ENCODE results near the gene SEMG2. TPM values are rescaled to one million over a fixed set of nuclear protein-coding genes. Genes with fewer than 3 reads are reported as not detected.

Gene SEMG2
- total RNA-seq, 4 donors from 2014 or later: not detected

GRCh38 chr20:45181639-45182038, 39.5 kb upstream of the SEMG2 start:
- no peaks in the 10 kb centered on the region for H3K36me3 ChIP-seq
- no peak for DNase-seq (ENCODE audit: low spot score in 2 of 2)
- H3K4me1 ChIP-seq: no peaks in the 10 kb centered on the region
- 47 to 54% methylated on average over 2 of the region's 2 CpGs for WGBS, 2 donors
- H3K27ac ChIP-seq: no peak overlapping the region
- no peaks in the 10 kb centered on the region for H3K9me3 ChIP-seq
- no peak for TF ChIP-seq EP300 (IDR thresholded peaks at IDR 0.05)
- TF ChIP-seq POLR2A (IDR thresholded peaks at IDR 0.05): no peak
- no peak for TF ChIP-seq CTCF (IDR thresholded peaks at IDR 0.05)
- H3K27me3 ChIP-seq: no peaks in the 10 kb centered on the region
- H3K4me3 ChIP-seq: no peak overlapping the region

GRCh38 chr20:45183084-45183483, 38.1 kb upstream of the SEMG2 start:
- WGBS, 2 donors: 71 to 76% methylated on average over 2 of the region's 2 CpGs
- no peaks in the 10 kb centered on the region for H3K27me3 ChIP-seq
- H3K4me3 ChIP-seq: no peak overlapping the region
- H3K9me3 ChIP-seq: no peaks in the 10 kb centered on the region
- H3K4me1 ChIP-seq: no peaks in the 10 kb centered on the region
- TF ChIP-seq POLR2A (IDR thresholded peaks at IDR 0.05) (no peak), CTCF (IDR thresholded peaks at IDR 0.05) (no peak), EP300 (IDR thresholded peaks at IDR 0.05) (no peak)
- H3K36me3 ChIP-seq: no peaks in the 10 kb centered on the region
- no peak for DNase-seq (ENCODE audit: low spot score in 2 of 2)
- no peak overlapping the region for H3K27ac ChIP-seq

- no peak overlapping the region for H3K27ac ChIP-seq
- no peak for DNase-seq (ENCODE audit: low spot score in 2 of 2)
- WGBS, 2 donors: 50 to 63% methylated on average over 1 to 2 of the region's 2 CpGs
- TF ChIP-seq POLR2A (IDR thresholded peaks at IDR 0.05) (no peak), EP300 (IDR thresholded peaks at IDR 0.05) (no peak), CTCF (IDR thresholded peaks at IDR 0.05) (no peak)
- H3K9me3 ChIP-seq: no peaks in the 10 kb centered on the region
- no peaks in the 10 kb centered on the region for H3K4me1 ChIP-seq
- no peaks in the 10 kb centered on the region for H3K27me3 ChIP-seq
- no peak overlapping the region for H3K4me3 ChIP-seq
- no peaks in the 10 kb centered on the region for H3K36me3 ChIP-seq
Observed at GRCh38 chr20:45187693-45188092, 33.5 kb upstream of the SEMG2 start.

GRCh38 chr20:45189067-45189609, 32.0 kb upstream of the SEMG2 start:
- no peaks in the 10 kb centered on the region for H3K9me3 ChIP-seq
- TF ChIP-seq POLR2A (IDR thresholded peaks at IDR 0.05) (no peak), EP300 (IDR thresholded peaks at IDR 0.05) (no peak), CTCF (IDR thresholded peaks at IDR 0.05) (no peak)
- WGBS, 2 donors: 79 to 90% methylated on average over 3 of the region's 3 CpGs
- no peaks in the 10 kb centered on the region for H3K36me3 ChIP-seq
- no peak overlapping the region for H3K27ac ChIP-seq
- H3K4me1 ChIP-seq: no peaks in the 10 kb centered on the region
- no peak overlapping the region for H3K4me3 ChIP-seq
- H3K27me3 ChIP-seq: no peaks in the 10 kb centered on the region
- DNase-seq (ENCODE audit: low spot score in 2 of 2): no peak

- WGBS, 2 donors: 89% methylated on average over 3 of the region's 3 CpGs
- Histone ChIP-seq H3K27ac (no peak overlapping the region), H3K9me3 (no peaks in the 10 kb centered on the region), H3K27me3 (no peaks in the 10 kb centered on the region), H3K36me3 (no peaks in the 10 kb centered on the region), H3K4me3 (no peak overlapping the region), H3K4me1 (no peaks in the 10 kb centered on the region)
- TF ChIP-seq EP300 (IDR thresholded peaks at IDR 0.05) (no peak), POLR2A (IDR thresholded peaks at IDR 0.05) (no peak), CTCF (IDR thresholded peaks at IDR 0.05) (no peak)
- no peak for DNase-seq (ENCODE audit: low spot score in 2 of 2)
Observed at GRCh38 chr20:45189861-45190260, 31.3 kb upstream of the SEMG2 start.
